NCI-H187 (cell line): ENCODE measurements around the gene SORCS2.

Experiments used
- DNase-seq, 2 experiments: peaks; one replicate each; lab custom pipeline; 2025; lab: John Stamatoyannopoulos, UW

Gene SORCS2

DNA sequence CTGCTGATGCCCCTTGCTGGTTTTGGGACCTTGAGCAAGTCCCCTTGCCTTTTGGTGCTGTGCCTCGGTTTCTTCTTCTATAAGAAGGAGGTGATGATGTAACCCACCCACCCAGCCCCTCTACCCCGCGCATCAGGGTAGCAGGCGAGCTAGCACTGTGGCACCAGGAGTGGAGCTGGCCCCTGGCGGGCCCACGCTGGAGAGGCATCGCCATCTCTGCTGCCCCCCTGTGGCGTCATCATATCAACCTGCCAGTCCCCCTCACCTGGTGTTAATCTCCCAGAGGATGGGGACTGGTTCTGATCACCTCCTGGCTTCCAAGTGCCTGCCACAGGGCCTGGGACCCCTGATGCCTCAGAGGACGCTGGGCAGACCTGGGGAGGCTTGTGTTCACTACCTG lies 6.3 kb upstream of the SORCS2 start:
- DNase-seq = peak in 1 of 2 experiments; percentile 19

- no peak for DNase-seq
These were observed 5.7 kb upstream of the SORCS2 start for GRCh38 chr4:7186516-7187167.

DNA sequence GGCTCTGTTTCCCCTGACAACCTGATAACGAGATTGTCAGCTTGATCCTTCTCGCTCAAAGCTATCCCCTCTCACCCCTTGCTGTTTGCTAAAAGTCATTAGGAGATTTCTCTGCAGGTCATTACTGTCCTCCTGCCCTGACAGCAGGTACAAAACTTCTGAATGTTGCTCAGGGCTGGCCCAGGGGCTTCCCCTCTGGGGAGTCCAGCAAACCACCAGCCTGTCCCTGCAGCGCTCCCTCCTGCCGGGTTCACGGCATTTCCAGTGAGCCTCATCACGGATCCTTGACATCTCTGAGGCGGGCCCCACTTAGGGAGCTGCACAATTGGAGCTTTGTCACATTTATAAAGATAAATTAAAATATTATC lies 5.2 kb upstream of the SORCS2 start:
- DNase-seq = no peak

DNA sequence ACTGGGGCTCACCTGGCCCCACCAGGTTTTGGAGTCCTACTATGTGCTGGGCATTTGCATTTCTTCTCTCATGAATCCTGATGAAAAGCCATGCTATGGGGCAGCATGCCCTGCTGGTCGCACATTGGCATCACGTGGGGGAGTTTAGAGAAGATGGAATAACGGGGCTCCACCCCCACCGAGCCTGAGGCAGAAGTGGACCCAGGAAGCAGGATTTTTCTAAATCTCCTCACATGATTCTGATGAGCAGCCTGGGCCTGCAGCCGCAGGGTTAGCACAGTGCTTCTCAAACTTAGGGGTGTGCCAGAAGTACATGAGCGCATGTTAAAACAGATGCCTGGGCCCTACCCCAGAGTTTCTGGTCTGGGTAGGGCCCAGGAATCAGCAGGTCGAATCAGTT lies 4.6 kb upstream of the SORCS2 start:
- DNase-seq = no peak

DNA sequence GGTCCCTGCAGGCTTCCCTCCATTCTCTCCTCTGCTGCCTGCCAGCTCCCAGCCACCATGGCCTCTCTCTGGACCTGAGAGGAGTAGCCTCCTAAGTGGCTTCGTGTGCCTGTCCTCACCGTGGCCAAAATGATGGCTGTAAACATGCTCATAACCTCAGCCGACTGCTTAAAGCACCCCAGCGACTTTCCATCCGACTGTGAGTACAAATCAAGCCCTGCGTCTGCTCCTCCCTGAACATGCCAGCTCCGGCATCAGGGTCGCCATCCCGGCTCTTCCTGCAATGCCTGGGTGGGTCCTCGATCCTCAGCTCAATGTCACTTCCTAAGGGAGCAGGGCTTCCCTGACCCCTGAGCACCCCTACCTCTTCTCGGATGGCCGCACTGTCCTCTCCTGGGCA lies 3.3 kb upstream of the SORCS2 start:
- DNase-seq = no peak

DNA sequence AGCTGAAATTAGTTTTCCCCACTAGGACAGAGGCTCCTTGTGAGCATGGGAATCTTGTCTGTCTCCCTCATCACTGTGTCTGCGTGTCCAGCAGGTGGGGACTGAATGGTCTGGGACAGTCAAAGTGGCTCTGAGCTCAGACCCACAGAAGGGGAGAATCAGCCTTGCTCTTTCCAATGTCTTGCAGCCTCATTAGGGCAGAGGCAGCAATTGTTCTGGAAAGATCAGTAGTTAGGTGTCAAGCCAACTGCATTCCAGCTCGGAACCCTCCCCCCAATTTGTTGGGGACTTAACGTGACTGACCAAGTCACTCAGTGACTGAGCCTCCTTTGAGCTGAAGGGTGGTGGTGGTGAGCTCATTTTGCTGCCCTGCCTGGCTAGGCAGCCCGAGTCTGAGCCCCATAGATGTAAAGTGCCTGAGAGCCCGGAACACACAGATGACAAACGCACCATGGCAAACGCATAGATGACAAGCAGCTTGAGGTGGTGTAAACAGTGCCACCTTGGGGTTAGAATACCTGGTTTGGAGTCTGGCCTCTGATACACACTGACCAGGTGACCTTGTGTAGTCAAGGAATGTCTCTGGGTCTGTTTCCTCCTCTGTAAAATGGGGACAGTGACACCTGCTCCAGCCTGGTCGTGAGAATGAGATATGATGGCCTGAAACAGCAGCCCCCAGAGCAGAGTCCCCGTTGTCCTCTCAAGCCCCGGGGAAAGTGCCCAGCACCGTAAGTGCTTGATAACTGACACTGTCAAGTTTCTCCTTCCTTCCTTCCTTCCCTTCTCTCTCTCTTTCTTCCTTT lies 2.7 kb upstream of the SORCS2 start:
- DNase-seq = no peak

GRCh38 chr4:7190278-7190594 lies 2.1 kb upstream of the SORCS2 start:
- DNase-seq = no peak

GRCh38 chr4:7190691-7191545 lies 1.4 kb upstream of the SORCS2 start:
- no peak for DNase-seq

DNA sequence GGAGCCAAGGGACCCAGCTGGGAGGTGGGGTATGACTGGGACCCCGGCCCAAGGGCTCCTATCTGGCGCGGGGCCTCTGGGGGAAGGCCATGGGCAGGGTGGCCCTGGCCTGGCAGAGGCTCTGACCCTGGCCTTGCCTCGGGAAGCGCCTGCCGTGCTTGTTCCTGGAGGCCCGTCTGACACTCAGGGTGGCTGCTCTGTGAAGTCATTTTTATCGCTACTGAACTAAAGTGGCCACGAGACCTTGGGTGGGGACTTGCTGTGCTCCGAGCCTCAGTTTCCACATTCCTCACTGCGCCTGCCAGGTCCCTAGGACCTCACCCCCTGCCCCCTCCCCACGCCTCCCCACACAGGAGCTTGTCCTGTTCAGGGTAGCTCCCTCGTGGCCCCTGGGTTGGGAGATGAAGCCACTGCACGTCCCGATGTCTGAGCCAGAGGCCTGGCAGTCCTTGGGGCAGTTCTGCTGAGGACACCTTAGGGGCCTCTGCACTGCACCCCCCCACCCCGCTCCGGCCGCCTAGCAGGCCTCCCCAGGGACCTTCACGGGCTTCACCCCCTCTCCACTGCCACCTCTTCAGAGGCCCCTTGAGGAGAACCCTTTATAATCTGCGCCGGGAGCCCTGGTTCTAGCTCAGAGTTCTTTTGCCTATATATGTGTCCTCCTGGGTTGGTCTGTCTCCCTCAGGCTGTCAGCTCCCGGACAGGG lies 639 bp upstream of the SORCS2 start:
- DNase-seq = no peak

DNA sequence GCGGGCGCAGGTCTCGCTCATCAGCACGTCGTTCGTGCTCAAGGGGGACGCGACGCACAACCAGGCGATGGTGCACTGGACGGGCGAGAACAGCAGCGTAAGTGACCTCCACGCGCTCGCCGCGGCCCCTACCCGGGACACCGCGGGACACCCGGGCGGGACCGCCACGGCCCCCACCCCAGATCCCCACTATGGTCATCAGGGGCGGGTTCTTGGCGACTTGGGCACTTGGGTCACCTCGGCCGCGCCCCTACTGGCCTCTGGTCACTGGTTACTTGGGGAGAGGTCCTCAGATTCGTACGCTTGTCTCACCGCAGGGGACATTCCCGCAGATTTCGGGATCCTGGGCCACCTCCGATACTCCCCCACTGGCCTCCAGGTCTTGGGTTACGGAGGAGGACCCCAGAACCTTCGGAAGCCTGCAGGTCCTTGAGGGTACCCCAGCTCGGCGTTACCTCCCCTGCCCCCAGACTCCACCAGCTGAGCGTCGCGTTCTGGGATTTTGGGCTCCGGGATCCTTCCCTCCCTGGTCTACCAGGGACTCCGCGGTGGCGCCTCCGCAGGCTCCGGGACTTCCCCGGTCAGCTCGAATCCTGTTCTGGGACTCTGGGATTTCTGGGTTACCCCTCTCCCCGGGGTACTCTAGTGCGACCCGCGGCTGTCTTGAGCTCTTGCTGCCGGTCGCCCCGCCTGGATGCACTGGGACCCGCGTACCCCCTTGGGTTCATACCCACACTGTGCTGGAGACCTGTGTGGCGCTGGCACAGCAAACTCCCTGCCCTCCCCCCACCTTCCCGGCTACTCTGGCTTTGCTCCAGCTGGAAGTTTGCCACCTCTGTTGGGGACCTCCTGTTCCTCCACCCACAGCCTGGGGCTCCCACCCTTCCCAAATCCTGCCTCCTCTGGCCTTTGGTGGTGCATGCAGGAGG lies 956 bp downstream of the SORCS2 start:
- peak; percentile 29 to 56 for DNase-seq

DNA sequence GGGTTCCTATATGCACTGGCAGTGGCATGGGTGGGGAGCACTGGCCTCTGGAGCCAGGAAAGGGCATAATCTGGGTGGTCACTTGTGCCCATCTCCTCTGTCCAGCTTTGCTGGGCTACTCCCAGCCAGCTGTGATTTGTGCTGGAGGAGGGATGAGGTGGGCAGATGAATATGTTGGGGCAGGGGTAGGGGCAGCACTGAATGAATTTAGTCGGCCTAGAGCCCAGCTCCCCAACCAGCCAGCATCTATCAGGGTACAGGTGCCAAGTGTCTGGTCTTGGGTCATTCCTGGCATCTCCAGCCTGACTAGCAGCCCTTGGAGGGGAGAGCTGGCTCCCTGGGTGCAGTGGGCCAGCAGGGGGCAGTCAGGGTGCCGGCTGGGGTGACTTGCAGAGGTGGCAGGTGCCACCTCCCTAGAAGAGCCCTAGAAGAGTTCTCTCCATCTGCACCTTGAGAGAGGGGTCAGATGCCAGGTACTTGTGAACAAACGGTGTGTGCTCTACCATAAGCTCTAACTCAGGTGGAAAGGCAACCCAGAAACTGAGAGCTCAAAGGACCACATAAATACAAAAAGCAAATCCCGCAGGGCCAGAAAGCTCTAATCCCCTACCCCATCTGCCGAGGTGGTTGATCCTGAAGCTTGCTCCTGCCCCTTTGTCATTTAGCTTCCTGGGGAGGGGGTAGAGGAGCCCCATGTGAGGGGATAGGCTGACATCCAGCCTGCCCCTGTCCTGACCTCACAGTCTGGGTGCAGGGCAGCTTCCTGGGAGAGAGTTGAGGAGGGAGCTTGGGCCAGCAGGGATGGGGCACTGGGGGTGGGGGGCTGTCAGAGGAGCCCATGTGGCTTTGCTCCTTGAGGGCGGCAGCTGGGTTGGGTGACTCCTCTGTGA lies 2.2 kb downstream of the SORCS2 start:
- DNase-seq = peak; percentile 82 to 83

DNA sequence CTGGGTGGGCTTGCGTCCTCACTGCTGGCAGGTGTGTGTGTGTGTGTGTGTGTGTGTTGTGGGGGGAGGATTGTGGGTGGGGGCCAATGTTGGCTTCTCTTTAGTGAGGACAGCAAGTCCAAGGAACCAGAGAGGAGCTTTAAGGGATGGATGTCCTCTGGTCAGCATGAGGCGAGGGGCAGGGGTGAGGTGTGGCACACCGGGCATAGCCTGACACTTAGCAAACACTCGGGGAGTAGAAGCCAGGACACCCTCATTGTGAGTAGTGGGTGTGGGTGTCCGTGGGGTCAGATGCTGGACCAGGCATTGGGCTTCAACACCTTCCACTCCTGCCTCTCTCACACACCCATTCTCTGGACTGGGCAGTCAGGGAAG lies 2.8 kb downstream of the SORCS2 start:
- no peak for DNase-seq

DNA sequence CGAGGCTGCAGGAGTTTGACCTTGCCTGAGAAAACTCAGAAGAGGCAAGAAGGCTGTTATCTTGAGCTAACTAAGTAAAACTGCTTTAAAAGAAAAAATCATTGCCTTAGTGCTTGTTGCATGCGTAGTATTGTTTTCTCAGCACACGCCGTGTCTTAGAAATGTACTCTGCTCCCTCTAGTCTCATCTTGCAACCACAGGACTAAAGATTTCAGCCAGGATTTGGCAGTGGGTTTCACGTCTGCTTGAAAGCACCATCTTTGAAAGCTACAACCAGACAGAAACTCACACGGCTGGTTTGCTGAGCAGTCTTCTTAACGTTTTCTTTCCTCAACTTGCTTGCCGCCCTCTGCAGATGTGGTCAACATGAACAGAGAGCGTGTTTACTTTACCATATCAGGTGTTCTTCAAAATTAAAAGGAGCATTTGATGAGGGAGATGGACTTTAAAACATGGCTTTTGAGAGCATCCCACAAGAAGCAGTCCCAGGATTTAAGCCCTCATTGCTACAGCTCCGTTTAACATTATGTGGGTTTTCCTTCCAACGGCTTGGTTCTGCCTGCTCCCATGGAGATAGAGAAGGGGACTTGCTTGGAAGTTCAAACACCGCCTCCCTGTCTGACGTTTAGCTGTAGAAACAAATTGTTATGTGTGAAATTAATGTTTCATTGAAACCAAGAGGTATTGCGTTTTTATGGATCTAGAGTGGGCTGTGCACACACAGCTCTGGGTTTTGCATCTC lies 3.4 kb downstream of the SORCS2 start:
- DNase-seq = peak in 1 of 2 experiments; percentile 74

- peak; percentile 78 to 87 for DNase-seq
These were observed 3.9 kb downstream of the SORCS2 start for GRCh38 chr4:7196288-7196651.

- no peak for DNase-seq
These were observed 4.4 kb downstream of the SORCS2 start for GRCh38 chr4:7196736-7197135.

DNA sequence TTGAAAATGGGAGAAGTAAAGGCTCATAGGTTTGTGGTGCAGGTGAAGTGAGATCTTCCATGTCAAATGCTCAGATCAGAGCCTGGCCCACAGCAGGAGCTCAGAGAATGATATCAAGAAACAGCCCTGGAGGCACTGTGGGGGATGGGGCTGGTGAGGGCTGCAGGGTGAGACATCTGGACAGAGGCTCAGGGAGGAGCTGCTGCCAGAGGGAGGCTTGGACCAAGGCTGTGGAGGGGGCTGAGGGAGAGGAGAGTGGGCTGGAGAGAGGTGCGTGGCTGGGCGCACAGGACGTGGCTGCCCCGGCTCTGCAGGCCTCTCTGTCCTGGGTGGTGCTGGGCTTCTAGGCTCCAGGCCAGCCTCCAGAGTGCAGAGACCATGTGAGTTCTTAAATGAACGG lies 5.6 kb downstream of the SORCS2 start:
- no peak for DNase-seq

DNA sequence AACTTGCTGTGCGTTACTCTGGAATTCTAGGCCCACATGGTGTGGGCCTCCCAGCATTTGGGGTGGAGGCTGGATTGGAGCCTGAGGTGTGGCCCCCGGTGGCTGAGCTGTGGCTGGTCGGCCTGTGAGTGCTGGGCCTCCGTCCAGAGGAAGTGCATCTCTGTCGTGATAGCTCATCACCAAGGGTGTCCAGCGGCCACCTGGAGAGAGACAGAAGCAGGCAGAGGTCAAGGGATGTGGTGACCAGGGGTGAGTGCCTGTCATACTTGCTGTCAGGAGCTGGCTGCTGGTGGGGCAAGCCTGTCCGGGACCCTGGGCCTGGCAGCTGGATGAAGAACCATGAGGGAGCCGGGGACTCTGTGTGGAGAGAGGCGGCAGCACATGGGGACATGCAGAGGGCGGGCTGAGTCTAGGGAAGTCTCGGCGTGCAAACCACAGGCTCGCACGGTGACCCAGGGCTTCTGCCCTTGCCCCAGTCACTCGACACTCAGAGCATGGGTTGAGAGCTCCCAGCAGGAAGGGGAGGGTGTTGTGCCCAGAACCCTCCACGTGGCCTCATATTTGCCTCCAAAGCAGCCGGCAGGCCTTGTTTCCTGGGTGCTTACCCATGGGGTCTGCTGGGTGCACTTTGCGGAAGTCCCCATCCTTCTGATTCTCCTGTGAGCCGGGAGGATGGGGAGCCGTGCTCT lies 6.2 kb downstream of the SORCS2 start:
- no peak for DNase-seq

DNA sequence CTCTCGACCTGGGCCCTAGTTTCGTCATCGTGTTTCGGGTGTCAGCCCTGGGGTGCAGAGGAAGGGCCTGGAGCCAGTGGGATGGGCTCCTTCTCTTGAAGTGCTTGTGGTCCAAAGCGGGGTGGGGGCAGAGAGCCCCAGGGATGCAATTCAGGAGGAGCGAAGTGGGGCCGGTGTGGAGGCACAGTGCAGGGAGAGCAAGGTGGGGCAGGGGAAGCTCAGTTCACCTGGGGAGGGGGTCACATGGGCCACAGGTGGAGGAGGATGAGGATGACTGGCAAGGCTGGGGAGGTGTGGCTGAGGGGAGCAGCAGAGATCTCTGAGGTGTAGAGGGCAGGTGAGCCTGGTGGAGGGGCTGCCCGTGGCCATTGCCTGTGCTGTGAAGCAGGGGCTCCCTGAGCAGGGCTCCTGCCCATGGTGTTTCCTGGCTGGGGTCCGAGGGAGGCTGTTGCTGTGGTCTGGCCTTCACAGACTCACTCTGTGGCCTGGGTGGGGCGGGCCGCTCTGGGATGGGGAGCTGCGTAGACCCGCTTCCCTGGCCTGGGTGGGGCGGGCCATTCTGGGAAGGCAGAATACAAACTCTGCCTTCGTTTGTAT lies 6.9 kb downstream of the SORCS2 start:
- no peak for DNase-seq
